Amygdala (tissue), 56 donors: ENCODE results near the gene CHN2.

ENCODE experiments used
- DNase-seq, 56 donors: peaks; one replicate each; lab custom pipeline; 2025; lab: John Stamatoyannopoulos, UW

CHN2 gene

DNA sequence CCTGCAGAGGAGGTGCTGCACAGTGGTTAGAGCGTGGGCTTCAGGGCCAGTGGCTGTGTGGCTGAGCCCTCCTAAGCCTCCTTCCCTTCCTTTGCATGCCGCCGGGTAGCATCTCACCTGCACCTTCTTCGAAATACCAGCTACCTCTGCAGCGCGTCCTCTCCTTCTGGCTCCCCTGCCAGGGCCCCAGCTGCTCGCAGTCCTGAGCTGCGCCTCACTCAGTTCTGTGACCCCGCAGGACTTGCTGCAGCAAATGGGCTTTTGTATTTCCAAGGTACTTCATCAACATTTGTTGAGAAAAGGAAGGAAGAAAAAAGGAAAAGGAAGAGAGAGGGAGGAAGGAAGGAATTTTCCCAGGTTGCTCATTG lies 222.3 kb downstream of the CHN2 start:
- DNase-seq = no peak

- DNase-seq = no peak
These were observed 223.5 kb downstream of the CHN2 start for GRCh38 chr7:29418056-29418455.

- DNase-seq = no peak
These were observed 224.1 kb downstream of the CHN2 start for GRCh38 chr7:29418651-29419050.

DNA sequence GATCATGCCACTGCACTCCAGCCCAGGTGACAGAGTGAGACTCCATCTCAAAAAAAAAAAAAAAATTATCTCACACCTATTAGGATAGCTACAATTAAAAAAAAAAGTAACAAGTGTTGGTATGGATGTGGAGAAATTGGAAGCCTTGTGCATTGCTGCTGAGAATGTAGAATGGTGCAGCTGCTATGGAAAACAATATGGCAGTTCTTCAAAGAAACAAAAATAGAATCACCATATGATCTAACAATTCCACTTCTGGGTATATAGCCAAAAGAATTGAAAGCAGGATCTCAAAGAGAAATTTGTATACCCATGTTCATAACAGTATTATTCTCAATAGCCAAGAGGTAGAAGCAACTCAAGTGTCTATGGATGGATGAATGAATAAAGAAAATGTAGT lies 225.4 kb downstream of the CHN2 start:
- DNase-seq = no peak

GRCh38 chr7:29421010-29421956 lies 226.7 kb downstream of the CHN2 start:
- no peak for DNase-seq

GRCh38 chr7:29422829-29423228 lies 228.3 kb downstream of the CHN2 start:
- no peak for DNase-seq

- DNase-seq = no peak
These were observed 229.9 kb downstream of the CHN2 start for GRCh38 chr7:29424295-29424983.

- no peak for DNase-seq
These were observed 230.4 kb downstream of the CHN2 start for GRCh38 chr7:29424984-29425309.

- DNase-seq = no peak
These were observed 232.0 kb downstream of the CHN2 start for GRCh38 chr7:29426587-29426986.

GRCh38 chr7:29429401-29429800 lies 234.8 kb downstream of the CHN2 start:
- no peak for DNase-seq

- DNase-seq = no peak
These were observed 235.8 kb downstream of the CHN2 start for GRCh38 chr7:29430279-29430949.

DNA sequence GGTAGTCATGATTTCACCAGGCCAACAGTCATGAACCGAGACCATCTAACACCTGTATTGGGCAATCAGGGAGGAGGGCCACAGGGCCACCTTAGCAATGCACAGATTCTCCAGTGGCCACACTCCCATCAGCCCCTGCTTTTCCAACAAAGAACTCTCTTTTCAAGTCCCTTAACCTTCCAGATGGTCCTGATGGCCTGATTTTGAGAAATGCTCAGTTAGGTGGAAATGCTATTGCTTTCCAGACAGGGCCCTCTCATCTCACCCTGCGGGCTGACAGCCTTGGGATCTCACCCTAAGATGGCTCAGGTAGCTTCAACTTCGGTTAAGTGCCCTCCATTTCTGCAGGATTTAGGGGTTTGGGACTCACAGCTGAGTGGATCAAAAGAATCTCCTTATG lies 237.1 kb downstream of the CHN2 start:
- no peak for DNase-seq

DNA sequence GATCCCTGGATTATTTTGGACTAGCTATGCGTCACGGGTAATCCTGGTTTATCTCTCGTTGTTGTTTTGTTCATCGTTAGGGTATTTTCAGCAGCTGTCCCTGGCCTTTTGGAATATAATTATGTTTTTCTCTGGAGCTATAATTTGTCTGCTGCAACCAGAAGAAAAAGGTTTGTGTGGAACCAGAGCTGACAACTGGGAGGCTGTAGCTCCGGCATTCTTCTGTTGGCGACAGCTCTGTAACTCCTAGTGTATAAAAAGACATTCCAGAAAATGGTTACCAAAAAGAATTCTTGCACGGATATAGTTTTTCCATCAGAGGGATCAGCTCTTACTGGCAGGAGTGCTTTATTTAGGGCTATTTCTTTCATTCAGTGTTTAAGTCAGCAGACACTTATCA lies 238.1 kb downstream of the CHN2 start:
- no peak for DNase-seq

DNA sequence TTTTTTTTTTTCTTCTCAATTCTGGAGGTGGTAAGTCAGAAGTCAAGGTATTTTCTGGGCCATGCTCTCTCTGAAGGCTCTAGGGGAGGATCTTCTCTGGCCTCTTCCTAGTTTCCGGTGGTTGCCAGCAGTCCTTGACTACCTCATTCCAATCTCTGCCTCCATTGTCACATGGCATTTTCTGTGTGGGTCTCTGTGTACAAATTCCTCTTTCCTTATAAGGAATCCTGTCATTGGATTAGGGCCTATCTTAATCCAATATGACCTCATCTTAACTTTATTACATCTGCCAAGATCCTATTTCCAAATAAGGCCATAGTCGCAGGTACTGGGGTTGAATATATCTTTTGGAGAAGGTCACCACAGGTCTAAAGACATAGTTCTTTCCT lies 239.8 kb downstream of the CHN2 start:
- no peak for DNase-seq

DNA sequence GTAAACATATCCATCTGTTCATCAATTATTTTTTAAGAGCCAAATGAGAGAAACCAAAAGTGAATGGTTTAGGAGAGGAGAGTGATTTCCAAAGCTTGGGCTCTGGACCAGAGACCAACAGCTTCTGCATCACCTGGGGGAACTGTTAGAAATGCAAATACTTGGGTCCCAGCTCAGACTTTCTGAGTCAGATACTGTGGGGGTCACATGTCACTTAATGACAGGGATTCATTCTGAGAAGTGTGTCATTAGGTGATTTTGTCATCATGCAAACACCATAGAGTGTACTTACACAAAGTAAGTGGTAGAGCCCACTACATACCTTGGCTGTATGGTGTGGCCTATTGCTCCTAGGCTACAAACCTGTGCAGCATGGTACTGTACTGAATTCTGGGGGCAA lies 240.6 kb downstream of the CHN2 start:
- no peak for DNase-seq

GRCh38 chr7:29435902-29436301 lies 241.3 kb downstream of the CHN2 start:
- no peak for DNase-seq

GRCh38 chr7:29442146-29442545 lies 247.6 kb downstream of the CHN2 start:
- DNase-seq = no peak

DNA sequence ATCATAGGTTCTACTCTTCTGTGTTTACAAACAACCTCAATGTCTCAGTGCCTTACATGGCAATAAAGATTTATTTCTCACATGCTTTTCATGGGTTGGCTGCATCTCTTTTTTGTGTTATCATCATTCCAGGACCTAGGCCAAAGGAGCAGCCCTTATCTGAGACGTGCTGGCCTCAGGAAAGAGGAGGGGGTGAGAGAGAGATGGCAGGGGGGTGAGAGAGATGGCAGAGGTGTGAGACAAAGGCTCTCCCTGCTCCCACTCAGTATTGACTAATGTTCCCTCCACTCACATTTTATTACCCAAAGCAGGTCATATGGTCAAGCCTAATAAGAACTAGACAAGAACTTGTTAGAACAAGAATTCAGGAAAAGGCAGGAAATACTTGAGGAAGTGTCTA lies 249.0 kb downstream of the CHN2 start:
- no peak for DNase-seq

DNA sequence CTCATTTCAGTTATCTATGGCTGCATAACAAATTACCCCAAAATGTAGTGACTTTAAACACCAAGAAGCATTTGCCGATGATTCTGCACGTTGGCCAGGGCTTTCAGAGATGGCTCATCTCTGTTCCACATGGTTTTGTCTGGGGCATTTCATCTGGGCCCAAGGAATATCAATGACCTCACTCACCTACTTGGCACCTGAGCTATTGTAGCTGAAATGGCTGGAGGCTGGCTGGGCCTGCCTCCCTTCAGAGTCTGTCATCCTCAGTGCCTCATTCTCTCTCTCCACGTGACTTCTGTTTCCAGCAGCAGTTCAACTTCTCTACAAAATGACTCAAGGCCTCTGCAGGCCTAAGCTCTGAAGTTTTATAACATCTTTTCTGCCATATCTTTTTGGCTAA lies 249.7 kb downstream of the CHN2 start:
- no peak for DNase-seq

DNA sequence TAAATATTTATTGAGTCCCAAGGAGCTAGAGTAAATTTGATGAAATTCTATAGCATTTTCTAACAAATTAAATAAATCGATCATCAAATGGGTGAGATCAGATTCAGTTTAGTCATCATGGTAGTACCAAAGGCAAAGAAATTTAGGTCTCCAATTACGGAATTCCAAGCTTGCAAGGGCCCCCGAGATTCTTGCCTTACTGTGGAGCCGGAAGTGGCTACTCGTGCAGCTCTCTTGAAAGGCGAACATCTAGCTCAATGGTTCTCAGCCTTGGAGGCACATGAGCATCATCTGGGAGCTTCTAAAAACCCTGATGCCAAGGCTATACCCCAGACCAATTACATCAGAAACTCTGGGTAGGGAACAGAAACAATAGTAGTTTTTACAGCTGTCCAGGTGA lies 251.2 kb downstream of the CHN2 start:
- no peak for DNase-seq

- DNase-seq = no peak
These were observed 253.3 kb downstream of the CHN2 start for GRCh38 chr7:29447828-29448227.
